Heart left ventricle (tissue), 16 donors: ENCODE measurements around the gene LAMTOR2. TPM values are rescaled to one million over a fixed set of nuclear protein-coding genes. Genes with fewer than 3 reads are reported as not detected.

Experiments
- ATAC-seq, 4 donors: fragments of 200-7000 bp; cut with Tn5 transposase; one replicate each; pipeline ENCODE4 v1.9.1; 2020 to 2022; ENCODE audit warnings: moderate library complexity in 4 of 4, mild to moderate bottlenecking in 3 of 4, moderate number of reproducible peaks in 1 of 4
- DNase-seq, 5 donors: peaks; one replicate each; pipeline ENCODE4 v3.0.0-alpha.2; 2020
- H3K27ac ChIP-seq, 12 donors: fragments of 200-600 bp; sonication (generic) in 4 of 12; one replicate each; pipeline versions ENCODE4 v1.5.0 to v1.8.0; 2016 to 2022; ENCODE audit warnings: mild to moderate bottlenecking in 2 of 12
- H3K27me3 ChIP-seq, 9 donors: fragments of 200-600 bp; sonication (generic) in 2 of 9; one replicate each; pipeline versions ENCODE4 v1.5.1 to v1.8.0; 2016 to 2022; ENCODE audit warnings: mild to moderate bottlenecking in 3 of 9
- H3K36me3 ChIP-seq, 9 donors: fragments of 200-600 bp; sonication (generic) in 2 of 9; one replicate each; pipeline versions ENCODE4 v1.5.0 to v1.8.0; 2018 to 2022; ENCODE audit warnings: mild to moderate bottlenecking in 2 of 9
- H3K4me1 ChIP-seq, 12 donors: fragments of 200-600 bp; sonication (generic) in 4 of 12; one replicate each; pipeline versions ENCODE4 v1.5.0 to v1.8.0; 2016 to 2022; ENCODE audit warnings: mild to moderate bottlenecking in 3 of 12
- H3K4me3 ChIP-seq, 12 donors: fragments of 200-600 bp; sonication (generic) in 4 of 12; one replicate each; pipeline versions ENCODE4 v1.5.0 to v1.8.0; 2017 to 2022; ENCODE audit warnings: mild to moderate bottlenecking in 9 of 12, moderate library complexity in 4 of 12
- H3K9me3 ChIP-seq, 12 donors: fragments of 200-600 bp; sonication (generic) in 4 of 12; one replicate each; pipeline versions ENCODE4 v1.5.0 to v1.8.0; 2016 to 2022; ENCODE audit warnings: mild to moderate bottlenecking in 1 of 12
- POLR2A ChIP-seq, 2 donors: fragments of 450-650 bp; IDR thresholded peaks; one replicate each; pipeline ENCODE4 v1.6.1; 2017; ENCODE audit warnings: antibody characterized with exemption in 2 of 2, mild to moderate bottlenecking in 2 of 2, moderate library complexity in 2 of 2
- WGBS, 4 donors: extraction: QIAGEN DNeasy Blood & Tissue Kit in 2 of 4; methylation state at CpG; one replicate each; pipeline versions ENCODE4 v1.1.5 to v1.1.7; 2013 to 2018; 5-methylcytosine and 5-hydroxymethylcytosine counted together
- intact Hi-C, 10 donors: fragments of 100-400 bp; cut with DNase I; formaldehyde crosslinking; loops; one replicate each; pipeline versions ENCODE4 v1.11.1 to v1.14.2; 2022
- polyA plus RNA-seq, 2 donors: library from polyadenylated mRNA; stranded (reverse); fragments of 200-250 nt; gene quantifications; one replicate each; pipeline ENCODE4 v1.2.3, GENCODE V29; 2013
- total RNA-seq, 9 donors: library from RNA; depleted of rRNA in 2 of 9; stranded (reverse); fragments of >200 nt in 2 of 9; fragmentation: NEBNext Ultra II Directional in 3 of 9; extraction: Animal tissue kit (Norgen Biotek cat#: 25700) in 3 of 9; gene quantifications; one replicate each; pipeline versions ENCODE4 v1.1.0 to v1.2.4, GENCODE V29; 2016 to 2023
- TF ChIP-seq, protein P1 (sequence below), 12 donors: fragments of 200-600 bp; sonication (generic) in 4 of 12; IDR thresholded peaks; one replicate each; pipeline versions ENCODE4 v1.5.0 to v1.8.0; 2018 to 2022; ENCODE audit warnings: antibody characterized with exemption in 12 of 12, mild to moderate bottlenecking in 5 of 12
- donor health status: ischemic (EF 13 %, LVEDD 7.1; RV severe dilation, severe dysfunction).
- donor health status: healthy with polysubstance abuse.
- donor health status: DM: no; HTN: yes; CAD: no.
- donor health status: DM: no; HTN: no; CAD: no.
- donor health status: ischemic (EF 25% LVEDD 6.9; RV normal size, moderate dysfunction).
- donor health status: ischemic (EF 25% LVEDD 5.7; RV mildly dilated, moderate dysfunction).
- donor health status: healthy.
- donor health status: DM: yes; HTN: yes; CAD: no.
- donor health status: ischemic (EF 35%, LVEDD 5.7; RV mildly dilated, moderate dysfunction).
- donor health status: nonischemic (EF 11% LVEDD 7.7; RV severe dilation, severe dysfunction).
- donor health status: DM: yes; HTN: yes; CAD: no.
- donor health status: PGD.
- donor health status: ischemic (EF 29% LVEDD 5.4; RV normal size, mild dysfunction).
- donor health status: nonischemic (EF 23%, LVEDD 6.1; RV moderate dilation, normal function).

Gene LAMTOR2
- total and polyA plus RNA-seq, 11 donors, result 51.5 to 106 (median 63.1) TPM

DNA sequence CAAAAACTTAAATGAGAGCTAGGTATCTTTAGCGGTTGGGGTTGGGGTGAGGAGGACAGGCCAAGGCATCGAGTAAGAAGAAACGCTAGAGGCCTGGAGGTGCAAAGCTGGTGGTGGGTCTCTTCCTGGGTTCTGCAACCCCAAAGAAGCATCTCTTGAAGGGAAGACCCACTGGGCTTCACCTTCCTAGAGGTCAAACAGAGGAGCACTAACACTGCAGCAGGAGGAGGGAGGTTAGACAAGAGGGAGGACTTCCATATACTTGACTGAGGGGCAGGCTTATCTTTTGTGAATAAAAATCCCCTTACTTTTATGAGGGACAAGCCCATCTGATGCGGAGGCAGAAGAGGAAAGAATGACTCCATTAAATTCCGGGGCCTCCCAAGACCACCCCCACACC is 25.2 kb downstream of the LAMTOR2 start:
- 83 to 88% (median 86%) methylated on average over 5 of the region's 5 CpGs for WGBS, 4 donors
- intact Hi-C loops, result no loop called here
- Histone ChIP-seq H3K4me3 (no peak overlapping the region), H3K9me3 (no peaks in the 10 kb centered on the region), H3K27me3 (peaks cover 0 to 11% (median 0%) of the 10 kb centered on the region in 9 donors), H3K36me3 (no peaks in the 10 kb centered on the region), H3K27ac (no peak overlapping the region), H3K4me1 (peaks cover 0 to 42% (median 15%) of the 10 kb centered on the region in 12 donors)
- TF ChIP-seq, protein P1, sequence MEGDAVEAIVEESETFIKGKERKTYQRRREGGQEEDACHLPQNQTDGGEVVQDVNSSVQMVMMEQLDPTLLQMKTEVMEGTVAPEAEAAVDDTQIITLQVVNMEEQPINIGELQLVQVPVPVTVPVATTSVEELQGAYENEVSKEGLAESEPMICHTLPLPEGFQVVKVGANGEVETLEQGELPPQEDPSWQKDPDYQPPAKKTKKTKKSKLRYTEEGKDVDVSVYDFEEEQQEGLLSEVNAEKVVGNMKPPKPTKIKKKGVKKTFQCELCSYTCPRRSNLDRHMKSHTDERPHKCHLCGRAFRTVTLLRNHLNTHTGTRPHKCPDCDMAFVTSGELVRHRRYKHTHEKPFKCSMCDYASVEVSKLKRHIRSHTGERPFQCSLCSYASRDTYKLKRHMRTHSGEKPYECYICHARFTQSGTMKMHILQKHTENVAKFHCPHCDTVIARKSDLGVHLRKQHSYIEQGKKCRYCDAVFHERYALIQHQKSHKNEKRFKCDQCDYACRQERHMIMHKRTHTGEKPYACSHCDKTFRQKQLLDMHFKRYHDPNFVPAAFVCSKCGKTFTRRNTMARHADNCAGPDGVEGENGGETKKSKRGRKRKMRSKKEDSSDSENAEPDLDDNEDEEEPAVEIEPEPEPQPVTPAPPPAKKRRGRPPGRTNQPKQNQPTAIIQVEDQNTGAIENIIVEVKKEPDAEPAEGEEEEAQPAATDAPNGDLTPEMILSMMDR (IDR thresholded peaks at IDR 0.05), result no peak
- no peak for TF ChIP-seq POLR2A (IDR thresholded peaks at IDR 0.05)
- peak in 1 of 5 donors; percentile 3 for DNase-seq
- ATAC-seq, result no peak

DNA sequence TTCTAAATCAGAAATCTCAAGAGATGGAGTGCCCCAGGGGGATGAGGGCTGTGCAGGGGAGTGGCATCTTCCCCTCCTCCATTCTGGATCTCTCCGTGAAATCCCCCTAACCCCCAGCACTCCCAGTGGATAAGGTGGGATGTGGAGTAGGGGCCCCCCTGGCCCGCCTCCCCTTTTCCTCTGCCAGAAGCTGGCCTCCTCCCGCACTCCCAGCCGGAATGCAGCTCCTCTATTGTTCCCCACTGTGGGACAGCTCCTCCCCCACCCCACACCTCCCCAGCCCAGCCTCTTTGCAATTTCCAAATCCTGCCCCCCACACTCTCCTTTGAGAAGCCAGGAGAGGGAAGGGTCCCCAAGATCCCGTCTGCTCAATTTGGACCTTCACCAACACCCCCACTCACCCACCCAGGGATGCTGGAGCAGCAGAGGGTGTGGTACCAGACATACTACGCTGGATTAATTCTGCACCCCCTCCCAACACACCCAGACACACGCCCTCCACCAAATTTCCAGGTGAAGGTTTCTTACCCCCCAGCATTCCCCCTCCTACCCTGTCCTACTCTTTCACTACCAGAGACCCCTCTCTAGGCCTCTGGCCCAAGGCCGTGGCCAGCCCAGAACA is 25.8 kb downstream of the LAMTOR2 start:
- H3K27me3 ChIP-seq, result peaks cover 0 to 11% (median 0%) of the 10 kb centered on the region in 9 donors
- no peak overlapping the region for H3K4me3 ChIP-seq
- H3K36me3 ChIP-seq, result no peaks in the 10 kb centered on the region
- ATAC-seq (no peak), DNase-seq (peak in 1 of 5 donors; percentile 29)
- H3K27ac ChIP-seq, result no peak overlapping the region
- H3K9me3 ChIP-seq, result no peaks in the 10 kb centered on the region
- WGBS, 4 donors, result 60 to 76% (median 74%) methylated on average over 8 of the region's 8 CpGs
- intact Hi-C loops, result no loop called here
- no peak for TF ChIP-seq POLR2A (IDR thresholded peaks at IDR 0.05)
- TF ChIP-seq, protein P1 (IDR thresholded peaks at IDR 0.05), result no peak
- H3K4me1 ChIP-seq, result peaks cover 0 to 36% (median 14%) of the 10 kb centered on the region in 12 donors

DNA sequence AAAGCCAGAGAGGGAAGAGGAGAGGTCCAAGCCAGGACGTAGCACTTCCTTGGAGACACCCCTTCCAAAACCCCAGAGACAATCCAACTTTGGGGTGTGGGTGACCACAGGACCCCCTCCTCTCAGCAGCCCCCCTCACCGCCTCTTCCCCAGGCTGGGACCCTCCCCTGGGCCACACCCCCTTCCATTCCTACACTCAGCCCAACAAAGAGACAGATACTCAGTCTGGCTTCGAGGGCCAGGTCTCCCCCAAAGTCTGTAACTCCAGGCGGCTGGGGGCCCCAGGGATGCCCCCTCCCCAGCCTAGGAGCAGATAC is 26.2 kb downstream of the LAMTOR2 start:
- no peaks in the 10 kb centered on the region for H3K9me3 ChIP-seq
- no peaks in the 10 kb centered on the region for H3K36me3 ChIP-seq
- 64 to 79% (median 66%) methylated on average over 4 of the region's 4 CpGs for WGBS, 4 donors
- ATAC-seq (no peak), DNase-seq (no peak)
- H3K27me3 ChIP-seq, result peaks cover 0 to 11% (median 0%) of the 10 kb centered on the region in 9 donors
- no peak overlapping the region for H3K4me3 ChIP-seq
- intact Hi-C loops, result no loop called here
- H3K27ac ChIP-seq, result no peak overlapping the region
- no peak for TF ChIP-seq POLR2A (IDR thresholded peaks at IDR 0.05)
- TF ChIP-seq, protein P1 (IDR thresholded peaks at IDR 0.05), result no peak
- peaks cover 0 to 33% (median 11%) of the 10 kb centered on the region in 12 donors for H3K4me1 ChIP-seq

DNA sequence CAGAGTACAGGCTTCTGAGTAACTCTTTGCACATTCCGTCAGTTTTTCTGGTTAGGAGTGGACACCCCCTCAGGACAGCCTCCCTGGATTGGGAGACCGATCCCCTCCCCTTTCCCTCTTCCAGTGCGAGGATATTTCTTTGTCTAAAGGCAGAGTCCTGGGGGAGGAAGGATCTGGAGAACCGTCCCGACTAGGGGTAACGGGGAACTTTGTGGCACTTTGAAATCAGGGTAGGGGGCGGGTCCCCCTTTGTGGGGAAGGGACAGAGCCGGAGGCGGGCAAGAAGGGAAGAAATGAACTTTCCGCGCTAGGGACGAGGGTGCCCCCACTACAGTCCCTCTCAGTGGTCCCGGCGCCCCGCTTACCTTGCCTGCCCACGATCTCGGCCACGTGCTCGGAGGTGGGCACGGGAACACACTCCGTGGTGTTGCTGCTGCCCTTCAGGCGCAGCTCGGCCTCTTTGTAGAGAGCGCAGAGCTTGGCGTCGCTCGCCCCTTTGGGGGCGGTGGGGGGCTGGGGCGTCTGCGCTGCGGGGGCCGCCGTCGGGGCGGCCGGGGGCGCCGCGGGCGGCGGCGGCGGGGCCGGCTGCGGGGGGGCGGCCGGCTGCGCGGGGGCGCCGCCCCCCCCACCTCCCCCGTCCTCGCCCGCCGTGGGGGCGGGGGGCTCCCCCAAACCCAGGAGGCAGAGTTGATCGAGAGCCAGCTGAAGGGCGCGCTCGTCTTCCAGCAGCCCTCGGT is 26.8 kb downstream of the LAMTOR2 start:
- H3K9me3 ChIP-seq, result no peaks in the 10 kb centered on the region
- TF ChIP-seq POLR2A (IDR thresholded peaks at IDR 0.05), result no peak
- TF ChIP-seq, protein P1 (IDR thresholded peaks at IDR 0.05), result no peak
- H3K36me3 ChIP-seq, result no peaks in the 10 kb centered on the region
- 6 to 26% (median 9%) methylated on average over 23 to 60 of the region's 61 CpGs for WGBS, 4 donors
- H3K27ac ChIP-seq, result no peak overlapping the region
- intact Hi-C loops, result no loop called here
- peak overlapping the region in 10 of 12 donors; percentile 58 to 98 (median 88) for H3K4me3 ChIP-seq
- H3K27me3 ChIP-seq, result peaks cover 0 to 11% (median 0%) of the 10 kb centered on the region in 9 donors
- DNase-seq, result no peak
- peaks cover 0 to 33% (median 9%) of the 10 kb centered on the region in 12 donors for H3K4me1 ChIP-seq
- ATAC-seq, result no peak
